Activated naive CD8-positive, alpha-beta T cell treated with anti-CD3 and anti-CD28 coated beads for 36 hours (primary cell): ENCODE data around the gene SLC6A12. TPM values are rescaled to one million over a fixed set of nuclear protein-coding genes. Genes with fewer than 3 reads are reported as not detected.
"Not testable (repeated sequence)": the region's sequence is repeated elsewhere in the genome, so short reads cannot be mapped to it uniquely, and the experiment has no call there.

ENCODE experiments used
- DNase-seq: peaks from one replicate; pipeline ENCODE4 v3.0.0; 2021
- H3K27ac Mint-ChIP-seq: one replicate; pipeline ENCODE4 v1.8.0; 2022; ENCODE audit warnings: mild to moderate bottlenecking, moderate library complexity, mixed read lengths
- H3K27me3 Mint-ChIP-seq: one replicate; pipeline ENCODE4 v1.8.0; 2022; ENCODE audit warnings: mild to moderate bottlenecking, mixed read lengths
- H3K36me3 Mint-ChIP-seq: one replicate; pipeline ENCODE4 v1.8.0; 2021; ENCODE audit warnings: mild to moderate bottlenecking, mixed read lengths
- H3K4me1 Mint-ChIP-seq: one replicate; pipeline ENCODE4 v1.8.0; 2021; ENCODE audit warnings: mixed read lengths
- H3K4me3 Mint-ChIP-seq: one replicate; pipeline ENCODE4 v1.8.0; 2022; ENCODE audit warnings: mild to moderate bottlenecking, moderate library complexity, mixed read lengths
- H3K9me3 Mint-ChIP-seq: one replicate; pipeline ENCODE4 v1.8.0; 2022; ENCODE audit warnings: mixed read lengths
- total RNA-seq, 2 experiments: library from RNA; stranded (reverse); gene quantifications; one replicate each; pipeline ENCODE4 v1.2.3, GENCODE V29; 2021

SLC6A12 gene
- total RNA-seq, 2 experiments from 2014 or later: not detected

GRCh38 chr12:187986-188909, 25.7 kb downstream of the SLC6A12 start:
- H3K27ac Mint-ChIP-seq, H3K9me3 Mint-ChIP-seq, H3K4me3 Mint-ChIP-seq, H3K4me1 Mint-ChIP-seq, H3K36me3 Mint-ChIP-seq, DNase-seq: not testable (repeated sequence)
- H3K27me3 Mint-ChIP-seq: peaks cover 39% of the 10 kb centered on the region

- no peak overlapping the region for H3K27ac Mint-ChIP-seq
- no peaks in the 10 kb centered on the region for H3K36me3 Mint-ChIP-seq
- DNase-seq: no peak
Observed at GRCh38 chr12:186006-186625, 27.8 kb downstream of the SLC6A12 start.

DNA sequence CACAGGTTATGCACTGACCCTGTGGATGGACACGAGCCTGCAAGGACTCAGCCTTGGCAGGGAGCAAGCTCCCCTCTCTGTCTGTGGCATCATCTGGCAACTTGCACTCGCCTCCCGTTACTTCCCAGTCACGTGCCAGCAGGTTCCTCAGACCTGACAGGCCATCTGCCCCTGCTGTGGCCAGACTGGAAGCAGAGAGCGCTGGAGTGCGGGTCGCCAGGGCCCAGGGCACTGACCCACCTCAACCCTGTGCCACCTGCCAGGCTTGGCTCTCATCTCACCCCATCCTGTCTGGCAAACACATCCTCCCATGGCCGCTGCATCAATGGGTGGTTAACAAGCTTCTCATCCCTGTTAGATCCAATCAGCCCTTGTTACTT, 28.4 kb downstream of the SLC6A12 start:
- Mint-ChIP-seq H3K9me3 (no peaks in the 10 kb centered on the region), H3K4me3 (no peak overlapping the region)
- DNase-seq: no peak

More at GRCh38 chr12:186006-186625, 27.8 kb downstream of the SLC6A12 start:
- no peak overlapping the region for H3K4me3 Mint-ChIP-seq
- H3K4me1 Mint-ChIP-seq: peaks cover 1% of the 10 kb centered on the region
- H3K9me3 Mint-ChIP-seq: no peaks in the 10 kb centered on the region
- H3K27me3 Mint-ChIP-seq: peaks cover 34% of the 10 kb centered on the region

GRCh38 chr12:184811-185575, 29.0 kb downstream of the SLC6A12 start:
- Mint-ChIP-seq H3K4me1 (peaks cover 6% of the 10 kb centered on the region), H3K36me3 (no peaks in the 10 kb centered on the region), H3K9me3 (no peaks in the 10 kb centered on the region)

More for the DNA sequence above, 28.4 kb downstream of the SLC6A12 start:
- Mint-ChIP-seq H3K4me1 (peaks cover 1% of the 10 kb centered on the region), H3K27me3 (peaks cover 34% of the 10 kb centered on the region), H3K27ac (no peak overlapping the region), H3K36me3 (no peaks in the 10 kb centered on the region)

GRCh38 chr12:182381-182892, 31.5 kb downstream of the SLC6A12 start:
- Mint-ChIP-seq H3K4me3 (no peak overlapping the region), H3K27ac (no peak overlapping the region), H3K36me3 (no peaks in the 10 kb centered on the region), H3K9me3 (no peaks in the 10 kb centered on the region), H3K27me3 (peaks cover 36% of the 10 kb centered on the region), H3K4me1 (peaks cover 5% of the 10 kb centered on the region)
- DNase-seq: no peak

More at GRCh38 chr12:184811-185575, 29.0 kb downstream of the SLC6A12 start:
- no peak for DNase-seq
- Mint-ChIP-seq H3K27ac (no peak overlapping the region), H3K4me3 (no peak overlapping the region), H3K27me3 (peaks cover 36% of the 10 kb centered on the region)

GRCh38 chr12:181921-182320, 32.0 kb downstream of the SLC6A12 start:
- no peak for DNase-seq
- peaks cover 5% of the 10 kb centered on the region for H3K4me1 Mint-ChIP-seq
- H3K4me3 Mint-ChIP-seq: no peak overlapping the region
- H3K36me3 Mint-ChIP-seq: no peaks in the 10 kb centered on the region
- no peak overlapping the region for H3K27ac Mint-ChIP-seq
- H3K27me3 Mint-ChIP-seq: peaks cover 36% of the 10 kb centered on the region
- no peaks in the 10 kb centered on the region for H3K9me3 Mint-ChIP-seq

- H3K9me3 Mint-ChIP-seq: no peaks in the 10 kb centered on the region
- H3K27ac Mint-ChIP-seq: no peak overlapping the region
- DNase-seq: no peak
- no peaks in the 10 kb centered on the region for H3K36me3 Mint-ChIP-seq
- H3K4me3 Mint-ChIP-seq: no peak overlapping the region
- peaks cover 5% of the 10 kb centered on the region for H3K4me1 Mint-ChIP-seq
- peaks cover 29% of the 10 kb centered on the region for H3K27me3 Mint-ChIP-seq
Observed at GRCh38 chr12:180445-180844, 33.5 kb downstream of the SLC6A12 start.

DNA sequence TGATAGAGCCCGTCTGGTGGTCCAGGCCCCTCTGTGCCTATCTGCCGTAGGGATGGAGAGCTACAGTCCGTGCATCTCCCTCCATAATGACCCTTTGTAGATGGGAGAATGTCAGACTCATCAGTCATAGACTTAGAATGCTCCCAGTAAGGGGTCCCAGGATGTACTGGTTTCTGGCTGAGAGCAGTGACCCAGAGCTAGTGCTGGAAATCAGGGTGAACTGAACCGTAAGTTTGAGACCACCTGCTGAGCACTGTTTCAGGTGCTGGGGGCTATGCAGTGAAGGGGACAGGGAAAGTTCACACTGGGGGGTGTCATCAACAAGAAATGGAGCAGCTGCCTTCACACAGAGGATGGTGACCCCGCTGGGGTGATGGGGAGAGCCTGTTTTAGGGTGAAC, 34.1 kb downstream of the SLC6A12 start:
- no peaks in the 10 kb centered on the region for H3K36me3 Mint-ChIP-seq
- peaks cover 5% of the 10 kb centered on the region for H3K4me1 Mint-ChIP-seq
- no peak overlapping the region for H3K4me3 Mint-ChIP-seq
- H3K9me3 Mint-ChIP-seq: no peaks in the 10 kb centered on the region
- peaks cover 28% of the 10 kb centered on the region for H3K27me3 Mint-ChIP-seq
- DNase-seq: no peak
- no peak overlapping the region for H3K27ac Mint-ChIP-seq

DNA sequence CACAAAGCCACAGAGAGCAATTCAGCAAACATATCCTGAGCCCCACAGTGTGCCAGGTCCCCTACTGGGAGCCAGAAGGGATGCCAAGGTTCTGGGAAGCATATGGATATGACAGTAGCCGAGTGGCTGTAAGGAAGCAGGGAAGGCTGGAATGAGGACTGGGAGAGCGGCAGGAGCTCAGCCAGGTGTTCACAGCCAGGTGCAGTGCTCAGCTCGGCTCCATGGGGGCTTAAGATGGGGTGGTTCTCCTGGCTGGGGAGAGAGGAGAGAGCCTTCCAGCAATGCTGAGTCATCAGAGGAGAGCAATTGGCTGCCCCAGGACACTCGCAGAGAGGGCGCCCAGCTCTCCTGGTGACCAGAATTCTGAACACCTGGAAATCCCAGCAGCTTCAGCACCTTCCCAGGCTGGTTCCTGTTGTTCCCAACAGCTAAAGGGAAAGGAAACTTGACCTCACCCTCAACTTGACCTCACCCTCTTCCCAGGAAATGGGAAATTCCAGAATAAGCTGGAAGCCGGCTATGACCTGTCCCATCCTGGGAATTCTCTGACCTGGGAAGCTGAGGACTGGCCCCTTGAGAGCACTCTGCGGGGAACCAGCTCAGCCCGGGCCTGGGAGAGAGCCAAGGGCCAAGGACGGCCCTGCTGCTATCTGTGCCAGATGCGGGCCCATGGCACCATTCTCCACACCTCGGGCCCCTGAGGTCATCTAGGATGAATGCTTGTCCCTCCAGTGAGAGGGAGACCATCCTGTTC, 34.6 kb downstream of the SLC6A12 start:
- DNase-seq: no peak
- Mint-ChIP-seq H3K9me3 (no peaks in the 10 kb centered on the region), H3K36me3 (no peaks in the 10 kb centered on the region), H3K27me3 (peaks cover 25% of the 10 kb centered on the region), H3K4me1 (peaks cover 5% of the 10 kb centered on the region), H3K4me3 (no peak overlapping the region), H3K27ac (no peak overlapping the region)

- no peak overlapping the region for H3K4me3 Mint-ChIP-seq
- H3K4me1 Mint-ChIP-seq: peaks cover 5% of the 10 kb centered on the region
- no peak for DNase-seq
- H3K9me3 Mint-ChIP-seq: no peaks in the 10 kb centered on the region
- peaks cover 24% of the 10 kb centered on the region for H3K27me3 Mint-ChIP-seq
- H3K36me3 Mint-ChIP-seq: no peaks in the 10 kb centered on the region
- no peak overlapping the region for H3K27ac Mint-ChIP-seq
Observed at GRCh38 chr12:178829-179109, 35.2 kb downstream of the SLC6A12 start.

- Mint-ChIP-seq H3K4me3 (no peak overlapping the region), H3K4me1 (peaks cover 5% of the 10 kb centered on the region), H3K9me3 (no peaks in the 10 kb centered on the region), H3K27me3 (peaks cover 18% of the 10 kb centered on the region), H3K36me3 (no peaks in the 10 kb centered on the region), H3K27ac (no peak overlapping the region)
- DNase-seq: no peak
Observed at GRCh38 chr12:177980-178828, 35.8 kb downstream of the SLC6A12 start.

DNA sequence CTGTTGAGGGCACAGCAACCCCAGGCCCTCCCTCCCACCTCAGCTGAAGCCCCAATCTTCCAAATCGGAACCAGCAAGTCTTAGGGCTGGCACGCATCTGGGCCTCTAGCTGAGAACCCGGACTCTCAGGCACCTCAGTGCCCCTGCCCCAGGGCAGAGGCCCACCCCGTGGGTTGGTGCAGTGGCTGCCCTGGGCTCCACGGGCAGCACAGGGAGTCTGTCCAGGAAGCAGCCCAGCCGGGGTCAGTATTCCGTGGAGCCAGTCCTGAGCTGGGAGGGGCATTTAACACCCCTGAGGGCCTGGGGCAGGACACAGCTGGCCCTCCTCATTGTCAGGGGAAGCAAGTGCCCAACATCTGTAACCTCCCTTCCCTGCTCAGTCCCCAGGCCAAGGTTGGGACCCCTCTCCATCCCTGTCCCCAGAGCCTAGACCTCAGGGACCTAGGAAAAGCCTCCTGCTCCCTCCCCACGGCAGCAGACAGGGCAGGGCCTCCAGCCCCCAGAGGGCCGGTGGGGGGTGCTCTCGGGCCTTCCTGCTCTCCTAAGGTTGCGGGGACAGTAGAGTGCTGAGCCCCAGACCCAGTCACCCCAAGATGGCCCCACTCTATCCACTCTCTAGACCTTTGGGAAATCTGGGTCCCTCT, 36.5 kb downstream of the SLC6A12 start:
- Mint-ChIP-seq H3K4me3 (no peak overlapping the region), H3K4me1 (peaks cover 5% of the 10 kb centered on the region), H3K9me3 (no peaks in the 10 kb centered on the region), H3K27me3 (peaks cover 20% of the 10 kb centered on the region), H3K36me3 (no peaks in the 10 kb centered on the region), H3K27ac (no peak overlapping the region)
- DNase-seq: no peak

DNA sequence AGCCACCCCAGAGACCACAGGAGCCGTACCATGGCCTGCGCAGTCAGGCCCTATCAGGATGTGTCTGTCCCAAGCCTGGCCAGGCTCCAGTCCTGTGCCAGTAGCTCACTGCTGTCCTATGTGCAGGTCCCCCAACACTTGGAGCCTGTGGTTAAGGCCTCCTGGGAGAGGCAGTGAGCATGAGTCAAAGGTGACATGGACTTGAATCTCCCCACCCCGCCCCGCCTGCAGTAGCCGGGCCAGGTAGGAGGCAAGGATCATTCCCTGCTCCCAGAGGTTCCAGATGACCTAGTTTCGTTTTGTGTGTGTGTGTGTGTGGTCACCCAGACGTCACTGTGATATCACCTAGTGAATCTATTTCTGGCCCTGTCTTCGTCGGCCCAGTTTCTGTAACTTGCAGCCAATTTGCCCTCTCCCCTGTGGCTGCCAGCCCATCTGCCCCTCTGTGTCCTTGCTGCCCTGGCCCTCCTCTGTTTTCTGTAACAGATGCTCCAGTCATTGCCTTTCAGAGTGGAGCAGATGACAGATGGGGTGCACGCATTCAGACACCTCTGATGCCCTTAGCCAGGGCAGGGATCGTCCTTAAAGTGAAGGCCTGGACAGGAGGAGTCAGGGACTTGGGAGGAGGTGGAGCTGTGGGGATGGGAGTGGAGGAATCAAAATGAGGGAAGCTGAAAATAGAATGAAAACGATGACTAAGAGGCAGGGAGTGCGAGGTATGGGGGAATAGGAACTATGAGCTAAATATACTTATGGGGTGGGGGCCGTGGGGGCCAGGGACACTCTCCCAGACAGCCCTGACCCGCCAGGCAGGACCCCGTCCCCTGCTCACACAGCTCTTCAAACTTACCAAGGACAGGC, 37.4 kb downstream of the SLC6A12 start:
- Mint-ChIP-seq H3K4me3 (no peak overlapping the region), H3K27ac (no peak overlapping the region), H3K4me1 (peaks cover 5% of the 10 kb centered on the region), H3K9me3 (no peaks in the 10 kb centered on the region), H3K36me3 (no peaks in the 10 kb centered on the region), H3K27me3 (peaks cover 22% of the 10 kb centered on the region)
- no peak for DNase-seq
